K562 (cell line): Measurements from ENCODE around the gene ISG20. TPM values are rescaled to one million over a fixed set of nuclear protein-coding genes. Genes with fewer than 3 reads are reported as not detected.
A peak's percentile ranks its signal among the peaks of the same experiment; 100 is the strongest.

Experiments used
- CSDE1 ChIP-seq, 2 experiments: fragments of 450-650 bp; IDR thresholded peaks; 2 replicates each; pipeline ENCODE4 v1.6.1; 2016; ENCODE audit warnings: mild to moderate bottlenecking in 1 of 2
- GABPA ChIP-seq: fragments of 200-800 bp; sonication (Bioruptor generic); conservative IDR thresholded peaks from 2 replicates; pipeline ENCODE4 v1.6.1; 2016; ENCODE audit warnings: low read depth, missing genetic modification characterization, missing compliant biosample characterization
- GATA2 ChIP-seq: sonication (generic); formaldehyde crosslinking; IDR thresholded peaks from 2 replicates; pipeline ENCODE4 v1.4.0; 2020; ENCODE audit warnings: mild to moderate bottlenecking, missing genetic modification reagents
- GTF2F1 ChIP-seq: IDR thresholded peaks from 2 replicates; pipeline ENCODE4 v1.6.1; 2011; ENCODE audit warnings: low read depth, low read length, improper control_type of control experiment
- KLF1 ChIP-seq: fragments of 450-650 bp; IDR thresholded peaks from 2 replicates; pipeline ENCODE4 v1.6.1; 2016; ENCODE audit warnings: missing genetic modification characterization, missing compliant biosample characterization
- L3MBTL2 ChIP-seq: fragments of 450-650 bp; IDR thresholded peaks from 2 replicates; pipeline ENCODE4 v1.6.1; 2016; ENCODE audit warnings: mild to moderate bottlenecking, moderate library complexity
- NEUROD1 ChIP-seq: fragments of 150-350 bp; IDR thresholded peaks from 2 replicates; pipeline ENCODE4 v1.6.1; 2014; ENCODE audit warnings: borderline replicate concordance, low read length, low read depth; ENCODE audit not compliant: partially characterized antibody
- NFIC ChIP-seq: fragments of 450-650 bp; IDR thresholded peaks from 2 replicates; pipeline ENCODE4 v1.6.1; 2017; ENCODE audit warnings: mild to moderate bottlenecking, inconsistent platforms
- NR2C2 ChIP-seq, 2 experiments: fragments of 200-800 bp in 1 of 2; sonication (Bioruptor generic) in 1 of 2; sonication (generic) in 1 of 2; formaldehyde crosslinking in 1 of 2; IDR thresholded peaks; 2 replicates each; pipeline versions ENCODE4 v1.6.1 to v1.8.0; 2016 to 2022; ENCODE audit warnings: mild to moderate bottlenecking in 1 of 2, missing compliant biosample characterization in 1 of 2, missing genetic modification characterization in 1 of 2, missing genetic modification reagents in 1 of 2
- SMARCB1 ChIP-seq: IDR thresholded peaks from 2 replicates; pipeline ENCODE4 v1.6.1; 2011; ENCODE audit warnings: improper control_type of control experiment, low read depth; ENCODE audit not compliant: insufficient read length
- SP1 ChIP-seq: sonication (generic); formaldehyde crosslinking; IDR thresholded peaks from 2 replicates; pipeline ENCODE4 v1.8.1; 2022; ENCODE audit warnings: mild to moderate bottlenecking, missing genetic modification reagents
- TEAD2 ChIP-seq: fragments of 450-650 bp; IDR thresholded peaks from 2 replicates; pipeline ENCODE4 v1.6.1; 2016; ENCODE audit warnings: missing genetic modification characterization, control low read depth, missing compliant biosample characterization
- TOE1 ChIP-seq, 2 experiments: fragments of 450-650 bp in 1 of 2; sonication (generic) in 1 of 2; formaldehyde crosslinking in 1 of 2; IDR thresholded peaks; 2 replicates each; pipeline versions ENCODE4 v1.7.1 to v1.8.0; 2016 to 2022; ENCODE audit warnings: borderline replicate concordance in 2 of 2, mild to moderate bottlenecking in 2 of 2, antibody characterized with exemption in 1 of 2, inconsistent platforms in 1 of 2, low read depth in 1 of 2, missing genetic modification reagents in 1 of 2, moderate library complexity in 1 of 2
- ZNF134 ChIP-seq: fragments of 250-450 bp; sonication (Bioruptor Pico); conservative IDR thresholded peaks from 2 replicates; pipeline ENCODE4 v1.4.0; 2020
- ZNF174 ChIP-seq: fragments of 250-450 bp; sonication (Bioruptor Pico); IDR thresholded peaks from 2 replicates; pipeline ENCODE4 v1.4.0; 2020; ENCODE audit warnings: mild to moderate bottlenecking
- ZNF24 ChIP-seq: fragments of 450-650 bp; IDR thresholded peaks from 2 replicates; pipeline ENCODE4 v1.6.1; 2016
- ZNF699 ChIP-seq: fragments of 250-450 bp; sonication (Bioruptor Pico); IDR thresholded peaks from 2 replicates; pipeline ENCODE4 v1.8.0; 2021; ENCODE audit warnings: mild to moderate bottlenecking, moderate library complexity; ENCODE audit not compliant: insufficient replicate concordance
- ZNF740 ChIP-seq, 3 experiments: fragments of 200-800 bp in 1 of 3; sonication (Bioruptor generic) in 1 of 3; sonication (generic) in 1 of 3; formaldehyde crosslinking in 1 of 3; IDR thresholded peaks; 2 replicates each; pipeline versions ENCODE4 v1.6.1 to v1.8.0; 2016 to 2022; ENCODE audit warnings: mild to moderate bottlenecking in 2 of 3, missing compliant biosample characterization in 2 of 3, missing genetic modification characterization in 2 of 3, missing genetic modification reagents in 1 of 3
- polyA plus RNA-seq, 8 experiments: library from polyadenylated mRNA; depleted of rRNA in 4 of 8; stranded (reverse) in 5 of 8; unstranded in 3 of 8; fragments of >200 nt; fragmentation: Nextera tagmentation in 2 of 8; fragmentation: Illumina TruSeq in 1 of 8; extraction: Ambion mirVana in 2 of 8; extraction: Trizol in 1 of 8; gene quantifications; 2 replicates each; pipeline versions ENCODE4 v1.2.1 to v1.2.3, GENCODE V29; 2011 to 2014; ENCODE audit warnings: inconsistent platforms in 1 of 8, missing spikeins in 1 of 8
- total RNA-seq, 7 experiments: library from RNA; depleted of rRNA in 6 of 7; stranded (reverse); fragments of >200 nt in 6 of 7; fragmentation: Illumina TruSeq in 2 of 7; extraction: Trizol in 2 of 7; gene quantifications; 2 replicates each; pipeline versions ENCODE4 v1.2.1 to v1.2.3, GENCODE V29; 2011 to 2021; ENCODE audit warnings: low replicate concordance in 1 of 7
- TF ChIP-seq, protein P1 (sequence below): fragments of 450-650 bp; formaldehyde crosslinking; IDR thresholded peaks from 2 replicates; pipeline ENCODE4 v1.4.0; 2022; ENCODE audit warnings: mild to moderate bottlenecking, moderate library complexity
- TF ChIP-seq, protein P2 (sequence below): fragments of 450-650 bp; IDR thresholded peaks from 2 replicates; pipeline ENCODE4 v1.7.1; 2018; ENCODE audit warnings: mild to moderate bottlenecking, low read depth; ENCODE audit not compliant: partially characterized antibody
- TF ChIP-seq, protein P3 (sequence below): IDR thresholded peaks from 2 replicates; pipeline ENCODE4 v1.6.1; 2014; ENCODE audit warnings: antibody characterized with exemption

The ISG20 gene
- total and polyA plus RNA-seq, 9 of the 15 experiments (the other 6 are each of a cell fraction or from before 2014, with no cell fraction given): 0.06 to 2.1 (median 1.00) TPM

- TF ChIP-seq, protein P1, sequence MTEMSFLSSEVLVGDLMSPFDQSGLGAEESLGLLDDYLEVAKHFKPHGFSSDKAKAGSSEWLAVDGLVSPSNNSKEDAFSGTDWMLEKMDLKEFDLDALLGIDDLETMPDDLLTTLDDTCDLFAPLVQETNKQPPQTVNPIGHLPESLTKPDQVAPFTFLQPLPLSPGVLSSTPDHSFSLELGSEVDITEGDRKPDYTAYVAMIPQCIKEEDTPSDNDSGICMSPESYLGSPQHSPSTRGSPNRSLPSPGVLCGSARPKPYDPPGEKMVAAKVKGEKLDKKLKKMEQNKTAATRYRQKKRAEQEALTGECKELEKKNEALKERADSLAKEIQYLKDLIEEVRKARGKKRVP (CRISPR knock-in tag): no peak
- TF ChIP-seq, protein P2, sequence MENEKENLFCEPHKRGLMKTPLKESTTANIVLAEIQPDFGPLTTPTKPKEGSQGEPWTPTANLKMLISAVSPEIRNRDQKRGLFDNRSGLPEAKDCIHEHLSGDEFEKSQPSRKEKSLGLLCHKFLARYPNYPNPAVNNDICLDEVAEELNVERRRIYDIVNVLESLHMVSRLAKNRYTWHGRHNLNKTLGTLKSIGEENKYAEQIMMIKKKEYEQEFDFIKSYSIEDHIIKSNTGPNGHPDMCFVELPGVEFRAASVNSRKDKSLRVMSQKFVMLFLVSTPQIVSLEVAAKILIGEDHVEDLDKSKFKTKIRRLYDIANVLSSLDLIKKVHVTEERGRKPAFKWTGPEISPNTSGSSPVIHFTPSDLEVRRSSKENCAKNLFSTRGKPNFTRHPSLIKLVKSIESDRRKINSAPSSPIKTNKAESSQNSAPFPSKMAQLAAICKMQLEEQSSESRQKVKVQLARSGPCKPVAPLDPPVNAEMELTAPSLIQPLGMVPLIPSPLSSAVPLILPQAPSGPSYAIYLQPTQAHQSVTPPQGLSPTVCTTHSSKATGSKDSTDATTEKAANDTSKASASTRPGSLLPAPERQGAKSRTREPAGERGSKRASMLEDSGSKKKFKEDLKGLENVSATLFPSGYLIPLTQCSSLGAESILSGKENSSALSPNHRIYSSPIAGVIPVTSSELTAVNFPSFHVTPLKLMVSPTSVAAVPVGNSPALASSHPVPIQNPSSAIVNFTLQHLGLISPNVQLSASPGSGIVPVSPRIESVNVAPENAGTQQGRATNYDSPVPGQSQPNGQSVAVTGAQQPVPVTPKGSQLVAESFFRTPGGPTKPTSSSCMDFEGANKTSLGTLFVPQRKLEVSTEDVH: peak; percentile 50
- TF ChIP-seq ZNF24 (peak; percentile 31; the same call in 1 of the 2 replicates), GATA2 (peak; percentile 73), NEUROD1 (peak; percentile 86), ZNF699 (CRISPR knock-in tag) (no peak), TEAD2 (tag) (no peak), GTF2F1 (no peak), SMARCB1 (no peak), CSDE1 (IDR thresholded peaks at IDR 0.05) (no peak), NFIC (peak; percentile 76), ZNF740 (CRISPR knock-in tag; IDR thresholded peaks at IDR 0.05) (no peak; the same call in 1 of the 2 replicates), ZNF740 (tag; IDR thresholded peaks at IDR 0.05) (0 out of 4 replicates have a peak, but pooled peaks of 1 of the 2 experiments have one; percentile 23), NR2C2 (CRISPR knock-in tag; IDR thresholded peaks at IDR 0.05) (0 out of 2 replicates have a peak, but pooled peaks have one; percentile 12), NR2C2 (tag; IDR thresholded peaks at IDR 0.05) (peak; percentile 76; the same call in 1 of the 2 replicates), SP1 (CRISPR knock-in tag) (peak; percentile 79), GABPA (tag) (no peak), TOE1 (IDR thresholded peaks at IDR 0.05; ENCODE audit: borderline replicate concordance) (peak; percentile 90), TOE1 (CRISPR knock-in tag; IDR thresholded peaks at IDR 0.05; ENCODE audit: borderline replicate concordance, low read depth) (0 out of 2 replicates have a peak, but pooled peaks have one; percentile 26), ZNF174 (no peak), KLF1 (peak; percentile 45; the same call in 1 of the 2 replicates), L3MBTL2 (peak; percentile 96), ZNF134 (CRISPR knock-in tag) (no peak)
- TF ChIP-seq, protein P3, sequence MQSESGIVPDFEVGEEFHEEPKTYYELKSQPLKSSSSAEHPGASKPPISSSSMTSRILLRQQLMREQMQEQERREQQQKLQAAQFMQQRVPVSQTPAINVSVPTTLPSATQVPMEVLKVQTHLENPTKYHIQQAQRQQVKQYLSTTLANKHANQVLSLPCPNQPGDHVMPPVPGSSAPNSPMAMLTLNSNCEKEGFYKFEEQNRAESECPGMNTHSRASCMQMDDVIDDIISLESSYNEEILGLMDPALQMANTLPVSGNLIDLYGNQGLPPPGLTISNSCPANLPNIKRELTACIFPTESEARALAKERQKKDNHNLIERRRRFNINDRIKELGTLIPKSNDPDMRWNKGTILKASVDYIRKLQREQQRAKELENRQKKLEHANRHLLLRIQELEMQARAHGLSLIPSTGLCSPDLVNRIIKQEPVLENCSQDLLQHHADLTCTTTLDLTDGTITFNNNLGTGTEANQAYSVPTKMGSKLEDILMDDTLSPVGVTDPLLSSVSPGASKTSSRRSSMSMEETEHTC: peak; percentile 90
Observed at GRCh38 chr15:88638626-88639372, at the start of gene ISG20 (continued).
